Cortex of kidney (tissue), 1 donor: ENCODE measurements around the gene KRTAP3-2.
"Not testable (repeated sequence)": the region's sequence is repeated elsewhere in the genome, so short reads cannot be mapped to it uniquely, and the experiment has no call there.

Experiments
- DNase-seq: peaks from one replicate; lab custom pipeline; 2025; lab: John Stamatoyannopoulos, UW

KRTAP3-2 gene

DNA sequence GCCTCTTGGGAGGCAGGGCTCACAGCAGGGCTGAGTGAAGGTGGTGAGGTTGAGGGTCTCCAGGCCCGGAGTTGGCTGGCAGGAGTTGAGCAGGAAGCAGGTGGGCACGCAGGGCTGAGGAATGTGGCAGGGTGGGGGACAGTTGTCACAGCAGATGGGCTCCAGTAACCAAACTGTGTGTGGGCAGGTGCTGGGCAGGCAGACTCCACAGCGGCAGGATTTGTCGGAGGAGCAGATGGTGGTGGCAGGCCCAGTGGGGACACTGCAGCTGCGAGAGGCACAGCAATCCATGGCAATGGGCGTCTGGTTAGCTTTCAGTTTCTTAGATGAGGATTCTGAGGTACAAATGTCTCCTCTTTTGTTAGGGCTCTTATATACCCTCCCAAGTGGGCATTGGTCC, at the start of gene KRTAP3-2:
Gene KRTAP3-2, minus strand, starts transcription at position 344 of the 400 bp plus-strand sequence. Its CDS starts 53 bp downstream, at position 291.
- not testable (repeated sequence) for DNase-seq

DNA sequence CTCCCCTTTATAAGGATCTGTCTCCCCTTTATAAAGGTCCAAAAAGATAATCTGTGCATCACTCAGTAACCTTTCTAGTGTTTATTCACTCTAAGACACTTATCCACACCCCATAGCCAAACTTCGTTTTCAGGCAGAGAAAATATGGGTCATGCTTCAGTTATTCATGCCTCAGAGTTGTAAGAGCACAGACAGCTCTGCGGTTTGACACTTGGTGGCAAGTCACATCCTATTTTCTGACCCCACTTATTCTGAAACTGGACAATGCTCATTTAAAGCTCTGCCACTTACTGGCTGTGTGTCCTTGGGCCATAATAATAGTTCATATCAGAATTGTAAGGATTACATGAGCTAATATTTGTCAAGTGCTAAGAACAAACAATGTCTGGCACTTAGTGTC, 49.4 kb upstream of the KRTAP3-2 start:
- no peak for DNase-seq

DNA sequence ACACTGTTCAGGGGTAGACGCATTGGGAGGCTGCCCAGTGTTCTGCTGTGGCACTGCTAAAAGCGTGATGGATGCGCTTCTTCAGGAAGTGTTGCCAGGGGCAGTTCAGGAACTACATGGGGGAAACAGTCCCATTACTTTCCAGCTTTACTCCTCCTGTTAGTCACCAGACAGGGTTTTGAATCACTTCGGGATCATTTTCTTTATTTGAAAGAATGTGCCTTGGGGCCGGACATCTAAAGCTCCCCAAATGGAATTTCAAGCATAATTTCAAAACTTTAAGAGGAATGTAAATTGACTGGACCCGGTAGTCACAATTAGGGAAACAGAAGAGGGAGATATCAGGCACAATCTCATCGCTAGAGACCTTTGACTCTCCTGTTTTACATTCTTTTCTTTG, 48.7 kb upstream of the KRTAP3-2 start:
- no peak for DNase-seq

DNA sequence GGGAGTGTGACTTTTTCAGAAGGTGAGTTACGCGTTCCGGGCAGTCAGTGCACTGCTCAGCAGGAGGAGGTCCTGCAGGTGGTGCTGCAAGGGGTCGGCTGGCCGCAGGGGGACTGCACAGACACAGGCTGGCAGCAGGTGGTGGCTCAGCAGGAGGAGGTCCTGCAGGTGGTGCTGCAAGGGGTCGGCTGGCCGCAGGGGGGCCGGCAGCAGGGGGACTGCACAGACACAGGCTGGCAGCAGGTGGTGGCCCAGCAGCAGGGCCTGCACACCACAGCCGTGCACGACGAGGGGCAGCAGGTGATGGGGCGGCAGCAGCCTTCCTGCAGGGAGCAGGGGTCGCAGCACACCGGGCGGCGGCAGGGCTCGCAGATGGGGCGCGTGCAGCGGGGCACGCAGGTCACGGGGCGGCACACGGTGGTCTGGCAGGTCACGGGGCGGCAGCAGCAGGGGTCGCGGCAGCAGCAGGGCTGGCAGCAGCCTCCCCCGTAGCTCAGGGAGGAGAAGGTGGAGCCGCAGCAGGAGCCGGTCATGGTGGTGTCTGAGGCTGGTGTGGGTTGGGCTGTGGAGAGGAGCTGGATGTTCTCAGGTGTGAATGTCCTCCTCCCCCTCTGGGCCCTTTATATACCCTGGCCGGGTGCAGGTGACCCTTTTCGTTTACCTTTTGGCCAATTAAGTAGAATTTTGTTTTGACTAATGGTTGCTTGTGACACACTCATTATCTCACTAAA, 47.2 kb upstream of the KRTAP3-2 start, which contains the start of gene KRTAP2-1:
Gene KRTAP2-1, minus strand, starts transcription at position 582 of the 731 bp plus-strand sequence. Its CDS starts 49 bp downstream, at position 533.
- not testable (repeated sequence) for DNase-seq

DNA sequence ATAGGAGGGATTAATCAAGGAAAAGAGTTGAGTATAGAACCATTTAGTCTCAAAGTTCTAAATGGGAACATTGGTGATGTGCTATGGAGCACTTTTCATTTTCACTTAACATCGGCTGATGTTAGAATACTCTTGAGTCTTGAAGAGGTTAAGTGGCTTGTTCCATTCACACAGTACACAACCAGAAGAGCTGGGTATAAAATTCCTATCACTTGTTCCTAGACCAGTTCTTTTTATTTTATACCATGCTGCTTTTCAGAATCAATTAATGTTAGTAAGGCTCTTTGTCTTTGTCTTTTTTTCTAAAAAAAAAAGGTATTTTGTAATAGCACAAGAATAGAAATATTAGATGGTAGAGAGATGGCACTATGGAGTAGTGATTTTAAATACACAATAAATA, 43.2 kb upstream of the KRTAP3-2 start:
- DNase-seq: no peak

DNA sequence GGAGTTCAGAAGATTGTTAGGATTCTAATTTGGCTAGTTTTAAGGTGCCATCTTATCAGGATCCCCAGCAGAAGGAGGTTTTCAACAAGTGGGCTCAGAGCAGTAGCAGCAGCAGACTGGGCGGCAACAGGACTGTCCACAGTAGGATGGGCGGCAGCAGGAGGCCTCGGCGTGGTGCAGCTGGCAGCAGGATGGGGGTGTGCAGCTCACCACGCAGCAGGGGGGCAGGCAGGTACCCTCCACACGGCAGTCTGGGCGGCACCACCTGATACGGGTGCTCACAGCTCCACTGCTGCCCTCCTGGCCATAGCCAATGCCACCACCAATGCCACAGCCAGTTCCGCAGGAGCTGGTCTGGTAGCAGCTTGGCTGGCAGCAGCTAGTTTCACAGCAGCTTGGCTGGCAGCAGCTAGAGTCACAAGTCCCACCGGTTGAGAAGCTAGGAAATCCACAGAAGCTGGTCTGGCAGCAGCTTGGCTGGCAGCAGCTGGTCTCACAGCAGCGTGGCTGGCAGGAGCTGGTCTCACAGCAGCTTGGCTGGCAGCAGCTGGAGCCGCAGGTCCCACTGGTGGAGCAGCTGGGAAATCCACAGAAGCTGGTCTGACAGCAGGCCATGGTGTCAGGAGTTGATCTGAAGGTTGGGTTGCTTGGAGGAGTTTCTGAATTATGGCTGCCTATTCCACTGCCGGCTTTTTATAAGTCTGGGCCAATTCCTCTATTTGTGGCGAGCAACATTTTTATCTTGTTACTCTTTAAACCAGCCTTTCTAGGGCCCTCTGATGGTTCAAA, 41.3 kb upstream of the KRTAP3-2 start, which contains the start of gene KRTAP1-1:
Gene KRTAP1-1, minus strand, starts transcription at position 668 of the 789 bp plus-strand sequence. Its CDS starts 53 bp downstream, at position 615.
- not testable (repeated sequence) for DNase-seq

DNA sequence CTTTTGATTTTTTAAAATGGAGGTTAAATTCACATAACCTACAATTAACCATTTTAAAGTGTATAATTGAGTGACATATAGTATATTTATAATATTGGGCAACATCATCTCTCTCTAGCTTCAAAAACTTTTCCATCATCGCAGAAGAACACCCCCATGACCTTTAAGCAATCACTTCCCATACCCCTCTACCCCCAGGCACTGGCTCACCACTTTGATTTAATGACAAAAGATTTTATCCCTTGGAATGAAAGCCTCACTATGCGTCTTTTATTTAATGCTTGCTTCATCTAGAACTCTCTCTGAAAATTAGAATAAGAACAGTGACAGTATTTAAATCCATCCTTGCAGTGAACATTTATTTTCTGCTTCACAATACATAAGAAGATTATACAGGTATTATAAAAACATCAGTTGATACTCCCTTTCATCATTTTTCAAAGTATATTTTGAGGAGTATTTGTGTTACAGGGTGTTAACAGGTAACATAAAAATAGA, 38.2 kb upstream of the KRTAP3-2 start:
- no peak for DNase-seq

DNA sequence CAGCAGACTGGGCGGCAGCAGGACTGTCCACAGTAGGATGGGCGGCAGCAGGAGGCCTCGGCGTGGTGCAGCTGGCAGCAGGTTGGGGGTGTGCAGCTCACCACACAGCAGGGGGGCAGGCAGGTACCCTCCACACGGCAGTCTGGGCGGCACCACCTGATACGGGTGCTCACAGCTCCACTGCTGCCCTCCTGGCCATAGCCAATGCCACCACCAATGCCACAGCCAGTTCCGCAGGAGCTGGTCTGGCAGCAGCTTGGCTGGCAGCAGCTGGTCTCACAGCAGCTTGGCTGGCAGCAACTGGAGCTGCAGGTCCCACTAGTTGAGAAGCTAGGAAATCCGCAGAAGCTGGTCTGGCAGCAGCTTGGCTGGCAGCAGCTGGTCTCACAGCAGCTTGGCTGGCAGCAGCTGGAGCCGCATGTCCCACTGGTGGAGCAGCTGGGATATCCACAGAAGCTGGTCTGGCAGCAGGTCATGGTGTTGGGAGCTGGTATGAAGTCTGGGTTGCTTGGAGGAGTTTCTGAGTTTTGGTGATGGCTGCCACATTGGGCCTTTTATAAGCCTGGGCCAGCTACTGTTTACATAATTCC, 34.7 kb upstream of the KRTAP3-2 start, which contains the start of gene KRTAP1-3:
Gene KRTAP1-3, minus strand, starts transcription at position 529 of the 590 bp plus-strand sequence. Its CDS starts 53 bp downstream, at position 476.
- DNase-seq: not testable (repeated sequence)

DNA sequence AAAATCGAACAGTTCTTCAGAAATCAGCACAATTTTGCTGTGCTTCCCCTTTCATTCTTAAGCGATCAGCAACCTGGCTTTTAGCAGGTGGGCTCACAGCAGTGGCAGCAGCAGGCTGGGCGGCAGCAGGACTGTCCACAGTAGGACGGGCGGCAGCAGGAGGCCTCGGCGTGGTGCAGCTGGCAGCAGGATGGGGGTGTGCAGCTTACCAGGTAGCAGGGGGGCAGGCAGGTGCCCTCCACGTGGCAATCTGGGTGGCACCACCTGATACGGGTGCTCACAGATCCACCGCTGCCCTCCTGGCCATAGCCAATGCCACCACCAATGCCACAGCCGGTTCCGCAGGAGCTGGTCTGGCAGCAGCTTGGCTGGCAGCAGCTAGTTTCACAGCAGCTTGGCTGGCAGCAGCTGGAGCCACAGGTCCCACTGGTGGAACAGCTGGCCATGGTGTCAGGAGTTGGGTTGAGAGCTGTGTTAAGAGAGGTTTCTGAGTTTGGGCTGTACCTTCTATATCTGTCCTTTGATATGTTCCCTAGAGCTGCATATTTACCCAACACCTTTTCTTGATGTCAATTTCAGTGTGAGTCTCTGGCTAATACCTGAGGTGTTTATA, 30.0 kb upstream of the KRTAP3-2 start, which contains the start of gene KRTAP1-4:
Gene KRTAP1-4, minus strand, starts transcription at position 563 of the 613 bp plus-strand sequence. Its CDS starts 117 bp downstream, at position 446.
- DNase-seq: no peak

DNA sequence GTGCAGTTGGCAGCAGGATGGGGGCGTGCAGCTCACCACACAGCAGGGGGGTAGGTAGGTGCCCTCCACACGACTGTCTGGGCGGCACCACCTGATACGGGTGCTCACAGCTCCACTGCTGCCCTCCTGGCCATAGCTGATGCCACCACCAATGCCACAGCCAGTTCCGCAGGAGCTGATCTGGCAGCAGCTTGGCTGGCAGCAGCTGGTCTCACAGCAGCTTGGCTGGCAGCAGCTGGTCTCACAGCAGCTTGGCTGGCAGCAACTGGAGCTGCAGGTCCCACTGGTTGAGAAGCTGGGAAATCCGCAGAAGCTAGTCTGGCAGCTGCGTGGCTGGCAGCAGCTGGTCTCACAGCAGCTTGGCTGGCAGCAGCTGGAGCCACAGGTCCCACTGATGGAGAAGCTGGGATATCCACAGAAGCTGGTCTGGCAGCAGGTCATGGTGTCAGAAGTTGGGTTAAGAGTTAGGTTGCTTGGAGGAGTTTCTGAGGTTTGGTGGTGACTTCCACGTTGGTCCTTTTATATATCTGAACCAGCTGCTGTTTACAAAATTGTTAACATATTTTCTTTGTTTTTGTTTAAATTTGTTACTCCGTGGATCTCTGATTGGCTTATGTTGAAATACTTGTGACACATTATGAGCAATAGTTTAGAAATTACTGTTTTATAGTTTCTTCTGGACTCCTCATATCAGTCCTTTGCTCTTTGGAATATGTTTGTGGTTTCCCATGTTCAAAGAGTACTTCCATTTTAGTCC, 27.2 kb upstream of the KRTAP3-2 start, which contains the start of gene KRTAP1-5:
Gene KRTAP1-5, minus strand, starts transcription at position 494 of the 757 bp plus-strand sequence. Its CDS starts 53 bp downstream, at position 441.
- DNase-seq: no peak

DNA sequence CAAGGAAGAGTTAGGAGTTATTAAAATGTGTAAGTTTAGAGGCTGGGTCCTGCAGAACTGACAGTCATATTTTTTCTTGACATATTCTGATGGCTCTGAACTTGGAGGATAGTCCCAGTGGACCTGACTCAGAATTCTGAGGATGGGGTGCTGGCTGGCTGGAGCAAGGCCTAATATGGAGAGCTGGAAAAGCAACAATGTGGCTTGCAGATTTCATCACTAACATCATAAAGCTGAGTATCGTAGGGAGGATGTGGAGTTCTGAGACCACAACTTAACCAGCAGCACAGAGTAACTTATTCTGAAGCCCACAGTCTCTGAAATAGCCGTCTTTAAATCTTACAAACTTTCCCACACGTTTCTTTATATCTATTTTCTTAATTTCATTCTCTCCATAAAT, 25.0 kb upstream of the KRTAP3-2 start:
- DNase-seq: no peak

DNA sequence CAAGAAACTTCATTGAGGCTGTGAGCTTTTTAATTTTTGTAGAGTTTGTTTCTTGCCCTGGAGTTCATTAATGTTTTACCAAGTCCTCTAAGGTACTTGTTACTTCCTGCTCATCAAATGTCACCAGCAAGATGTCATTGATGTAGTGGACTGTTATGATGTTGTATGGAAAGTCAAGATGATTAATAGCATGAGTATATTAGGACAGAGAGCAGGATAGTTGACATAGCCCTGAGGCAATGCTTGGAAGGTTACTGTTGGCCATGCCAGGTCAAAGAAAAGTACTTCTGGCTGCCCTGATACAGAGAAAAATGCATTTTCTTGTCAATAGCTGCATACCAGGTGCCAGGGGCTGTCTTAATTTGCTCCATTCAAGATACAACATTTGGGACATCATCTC, 20.6 kb upstream of the KRTAP3-2 start:
- DNase-seq: no peak

DNA sequence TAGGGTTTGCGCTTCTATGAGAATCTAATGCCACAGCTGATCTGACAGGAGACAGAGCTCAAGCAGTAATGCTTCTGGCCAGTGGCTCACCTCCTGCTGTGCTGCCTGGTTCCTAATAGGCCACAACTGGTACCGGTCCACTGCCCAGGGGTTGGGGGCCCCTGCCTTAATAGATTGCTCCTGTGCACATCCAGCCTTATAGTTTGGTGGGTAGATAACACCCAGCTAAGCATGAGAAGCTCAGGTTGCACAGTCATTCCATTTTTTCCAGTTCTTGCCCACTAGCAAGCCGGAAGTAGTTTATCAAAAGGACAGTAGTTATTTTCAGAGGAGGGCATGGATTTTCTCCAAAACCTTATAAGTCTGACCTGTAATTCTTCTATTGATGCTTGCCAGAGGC, 19.7 kb upstream of the KRTAP3-2 start:
- DNase-seq: no peak

DNA sequence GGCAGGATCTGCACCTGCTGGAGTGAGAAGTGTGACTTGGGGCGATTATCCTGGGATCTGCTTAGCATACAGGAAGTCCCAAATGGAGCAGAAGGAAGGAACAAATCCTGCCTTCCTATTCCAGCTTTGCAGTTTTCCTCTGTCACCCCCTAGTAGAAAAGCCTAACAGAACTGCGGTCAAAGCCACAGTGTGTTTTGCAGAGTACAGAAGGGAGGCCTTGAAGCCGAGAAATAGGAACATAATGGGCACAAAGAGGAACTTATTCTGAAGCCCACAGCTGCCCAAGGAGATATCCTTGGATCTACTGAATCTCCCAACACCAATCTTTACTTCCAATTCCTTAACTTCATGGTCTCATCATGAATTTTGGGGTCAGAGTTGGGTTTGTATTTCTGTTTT, 18.8 kb upstream of the KRTAP3-2 start:
- DNase-seq: no peak

DNA sequence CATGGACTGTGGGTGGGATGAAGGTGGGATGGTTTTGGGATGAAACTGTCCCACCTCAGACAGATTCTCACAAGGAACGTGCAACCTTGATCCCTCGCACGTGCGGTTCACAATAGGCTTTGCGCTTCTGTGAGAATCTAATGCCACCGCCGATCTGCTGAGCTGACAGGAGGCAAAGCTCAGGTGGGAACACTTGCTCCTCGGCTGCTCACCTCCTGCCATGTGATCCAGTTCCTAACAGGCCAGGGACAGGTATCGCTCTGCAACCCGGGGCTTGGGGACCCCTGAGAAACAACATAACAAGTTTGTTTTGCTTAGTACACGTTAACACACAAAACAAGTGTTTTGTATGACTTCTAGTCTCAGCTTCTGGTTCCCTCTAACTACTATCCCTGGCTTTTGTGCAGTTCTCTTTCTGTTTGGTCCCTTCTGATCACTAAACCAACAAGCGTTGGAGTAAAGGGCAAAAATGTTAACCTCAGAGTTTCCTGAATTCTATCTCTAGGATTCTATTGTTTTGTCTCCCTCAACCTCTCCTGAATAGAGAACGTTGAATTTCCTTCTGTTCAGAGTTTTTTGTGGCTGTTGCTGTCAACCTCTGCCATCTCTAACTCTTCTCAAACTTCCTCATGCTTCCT, 17.0 kb upstream of the KRTAP3-2 start:
- DNase-seq: no peak

DNA sequence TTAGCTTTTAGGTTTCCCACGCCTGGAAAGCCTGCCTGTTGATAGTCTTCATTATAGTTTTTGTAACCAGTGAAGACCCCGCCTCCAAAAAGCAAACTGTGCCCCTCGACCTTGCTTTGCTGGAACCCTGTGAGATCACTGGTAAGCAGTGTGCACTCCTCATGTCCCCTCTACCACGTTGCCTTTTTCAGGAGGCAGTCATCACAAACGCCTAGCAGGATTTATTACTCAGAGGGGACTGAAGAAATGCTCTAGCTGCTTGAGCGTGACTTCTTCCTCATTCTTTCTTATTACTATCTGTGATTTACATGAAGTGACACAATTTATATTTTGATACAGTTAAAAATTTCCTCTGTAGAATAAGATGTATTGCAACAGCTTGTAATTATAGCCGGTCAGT, 15.7 kb upstream of the KRTAP3-2 start:
- DNase-seq: no peak

DNA sequence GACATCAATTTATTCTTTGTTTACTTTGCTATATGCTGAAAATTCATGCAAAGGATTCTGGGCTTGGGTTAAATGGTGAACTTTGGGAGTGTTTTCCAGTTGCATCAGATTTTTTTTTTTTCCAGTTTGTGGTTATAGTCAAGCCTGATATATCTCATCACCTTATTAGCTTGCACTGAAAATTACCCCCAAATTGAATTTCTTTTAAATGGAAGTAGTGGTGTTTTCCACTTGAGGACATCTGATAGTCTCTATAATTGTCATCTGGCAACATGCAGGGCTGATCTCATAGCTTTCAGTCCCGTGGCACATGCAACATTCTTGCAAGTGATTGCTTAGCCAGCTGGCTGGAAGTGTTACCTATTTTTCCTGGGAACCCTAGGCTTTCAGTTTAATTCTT, 13.9 kb upstream of the KRTAP3-2 start:
- no peak for DNase-seq

DNA sequence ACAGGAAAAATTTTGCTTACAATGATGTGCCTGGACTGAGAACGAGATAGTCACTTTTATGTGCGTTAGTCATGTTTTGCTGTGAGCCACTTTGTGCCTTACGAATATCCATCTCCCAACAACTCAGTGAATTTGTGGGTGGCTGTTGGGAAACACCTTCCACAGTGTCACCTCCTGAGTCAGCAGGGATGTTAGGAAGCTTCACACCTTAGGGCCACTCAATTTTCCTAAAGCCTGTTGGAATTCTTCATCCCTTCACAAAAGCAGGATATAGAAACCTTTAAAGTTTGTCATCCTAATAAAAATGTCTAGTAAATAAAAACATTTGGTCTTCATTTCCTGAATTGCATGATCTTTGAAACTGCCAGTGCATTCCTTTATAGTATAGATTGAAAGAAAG, 13.5 kb upstream of the KRTAP3-2 start:
- no peak for DNase-seq

DNA sequence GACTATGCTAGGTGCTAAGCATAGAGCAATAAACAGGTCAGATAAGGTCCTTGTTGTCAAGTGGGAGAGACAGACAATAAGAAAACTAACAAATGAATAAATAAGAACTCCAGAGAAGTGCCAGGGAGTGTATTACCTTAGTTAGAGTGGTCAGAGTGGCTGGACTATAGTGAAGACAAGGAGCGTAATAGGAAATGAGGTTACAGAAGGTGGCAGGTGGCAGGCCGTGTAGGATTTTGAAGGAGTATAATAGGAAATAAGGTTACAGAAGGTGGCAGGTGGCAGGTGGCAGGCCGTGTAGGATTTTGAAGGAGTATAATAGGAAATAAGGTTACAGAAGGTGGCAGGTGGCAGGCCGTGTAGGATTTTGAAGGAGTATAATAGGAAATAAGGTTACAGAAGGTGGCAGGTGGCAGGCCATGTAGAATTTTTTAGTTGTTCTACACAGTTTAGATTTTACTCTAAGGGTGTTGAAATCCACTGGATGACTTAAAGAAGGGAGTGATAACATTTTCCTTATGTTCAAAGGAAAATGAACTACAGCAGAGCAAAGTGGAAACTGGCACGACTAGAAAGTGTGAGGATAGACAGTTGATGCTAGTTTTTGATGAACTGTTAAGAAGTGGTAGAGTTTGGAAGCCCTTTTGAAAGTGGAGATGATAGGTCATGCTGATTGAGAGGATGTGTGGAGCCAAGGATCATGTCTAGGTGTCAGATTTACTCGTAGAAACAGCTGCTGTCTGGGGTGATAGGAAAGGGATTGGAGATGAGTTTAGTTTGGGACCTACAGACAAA, 12.8 kb upstream of the KRTAP3-2 start:
- no peak for DNase-seq
